Stimulated activated CD8-positive, alpha-beta memory T cell treated with anti-CD3 and anti-CD28 coated beads, Interleukin-4, amount 100 ng/mL, for 24 hours (primary cell): ENCODE results near the gene MAIP1.
A peak's percentile ranks its signal among the peaks of the same experiment; 100 is the strongest.
"Not testable (repeated sequence)": the region's sequence is repeated elsewhere in the genome, so short reads cannot be mapped to it uniquely, and the experiment has no call there.

ENCODE experiments used
- DNase-seq: peaks from one replicate; pipeline ENCODE4 v3.0.0-alpha.2; 2020; ENCODE audit warnings: low read depth

MAIP1 gene, protein sequence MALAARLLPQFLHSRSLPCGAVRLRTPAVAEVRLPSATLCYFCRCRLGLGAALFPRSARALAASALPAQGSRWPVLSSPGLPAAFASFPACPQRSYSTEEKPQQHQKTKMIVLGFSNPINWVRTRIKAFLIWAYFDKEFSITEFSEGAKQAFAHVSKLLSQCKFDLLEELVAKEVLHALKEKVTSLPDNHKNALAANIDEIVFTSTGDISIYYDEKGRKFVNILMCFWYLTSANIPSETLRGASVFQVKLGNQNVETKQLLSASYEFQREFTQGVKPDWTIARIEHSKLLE

GRCh38 chr2:199955339-199956061 is at the start of gene MAIP1, which contains the start of gene TYW5:
TSS of gene MAIP1 (plus strand) at chr2:199955582. CDS start at chr2:199955799, 217 bp downstream.
TSS of gene TYW5 (minus strand) at chr2:199955491. CDS start at chr2:199955470, 21 bp downstream.
- DNase-seq, result peak; percentile 62

DNA sequence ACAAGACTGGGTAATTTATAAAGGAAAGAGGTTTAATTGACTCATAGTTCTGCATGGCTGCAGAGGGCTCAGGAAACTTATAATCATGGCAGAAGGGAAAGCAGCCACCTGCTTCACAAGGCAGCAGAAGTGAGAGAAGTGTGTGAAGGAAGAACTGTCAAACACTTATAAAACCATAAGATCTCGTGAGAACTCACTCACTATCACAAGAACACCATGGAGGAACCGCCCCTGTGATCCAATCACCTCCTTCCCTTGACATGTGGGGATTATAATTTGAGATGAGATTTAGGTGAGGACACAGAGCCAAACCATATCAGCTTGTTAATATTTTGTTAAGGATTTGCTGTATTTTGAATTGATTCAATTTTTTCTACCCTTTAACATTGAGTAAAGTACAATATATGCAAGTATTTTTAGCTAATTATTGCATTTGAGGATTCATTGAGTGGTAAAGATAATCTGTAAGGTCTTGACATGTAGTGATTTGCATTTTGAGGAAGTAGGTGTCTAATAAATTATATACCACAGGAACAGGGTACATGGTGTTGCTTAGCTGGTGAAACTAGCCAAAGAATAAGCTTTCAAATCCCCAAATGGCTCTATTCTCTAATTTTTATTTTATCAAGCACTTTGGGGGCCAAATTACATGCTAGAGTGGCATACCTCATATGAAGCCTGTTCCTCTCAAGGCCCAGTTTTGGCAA is 48.2 kb upstream of the MAIP1 start:
- DNase-seq, result no peak

DNA sequence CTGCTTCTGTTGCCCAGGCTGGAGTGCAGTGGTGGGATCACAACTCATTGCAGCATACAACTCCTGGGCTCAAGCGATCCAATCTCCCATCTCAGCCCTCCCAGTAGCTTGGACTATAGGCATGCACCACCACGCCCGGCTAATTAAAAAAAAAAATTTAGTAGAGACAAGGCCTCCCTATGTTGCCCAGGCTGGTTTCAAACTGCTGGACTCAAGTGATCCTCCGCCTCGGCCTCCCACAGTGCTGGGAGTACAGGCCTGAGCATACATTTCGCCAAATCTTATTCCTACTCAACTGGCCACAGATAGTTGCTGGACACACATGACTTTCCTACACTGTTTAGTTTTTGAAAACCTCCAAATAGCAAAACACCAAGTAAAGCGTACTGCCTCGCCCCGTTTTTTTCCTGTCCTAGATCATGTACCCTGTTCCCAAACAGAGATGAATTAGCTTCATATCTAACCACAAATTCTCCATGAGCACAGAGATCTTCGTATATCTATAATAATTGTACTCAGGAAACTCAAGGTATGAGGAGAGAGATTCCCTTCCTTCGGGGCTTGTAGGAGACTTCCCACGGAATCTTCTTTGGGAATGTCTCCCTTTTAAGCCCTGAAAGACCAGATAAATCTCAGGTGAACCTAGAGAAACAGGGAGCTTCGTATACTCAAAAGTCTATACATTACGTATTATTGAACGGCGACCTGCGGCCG is 44.9 kb upstream of the MAIP1 start:
- no peak for DNase-seq

GRCh38 chr2:199911052-199911876 is 44.1 kb upstream of the MAIP1 start, which contains the start of gene C2orf69:
TSS of gene C2orf69 (plus strand) at chr2:199911293. CDS start at chr2:199911439, 146 bp downstream.
- peak; percentile 88 for DNase-seq

DNA sequence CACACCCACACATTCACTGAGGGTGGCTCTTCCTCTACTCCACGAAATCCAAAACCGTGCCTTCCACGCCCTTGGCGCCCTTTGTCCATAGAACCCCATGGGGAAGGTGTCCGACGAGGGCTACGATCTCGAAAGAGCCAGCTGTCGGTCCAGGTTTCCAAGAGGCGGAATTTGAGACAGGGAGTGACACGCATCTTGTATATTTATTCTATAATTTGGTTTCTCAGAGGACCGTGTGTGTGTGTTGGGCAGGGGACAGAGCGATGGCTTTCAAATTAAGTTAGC is 43.6 kb upstream of the MAIP1 start:
- DNase-seq, result no peak

DNA sequence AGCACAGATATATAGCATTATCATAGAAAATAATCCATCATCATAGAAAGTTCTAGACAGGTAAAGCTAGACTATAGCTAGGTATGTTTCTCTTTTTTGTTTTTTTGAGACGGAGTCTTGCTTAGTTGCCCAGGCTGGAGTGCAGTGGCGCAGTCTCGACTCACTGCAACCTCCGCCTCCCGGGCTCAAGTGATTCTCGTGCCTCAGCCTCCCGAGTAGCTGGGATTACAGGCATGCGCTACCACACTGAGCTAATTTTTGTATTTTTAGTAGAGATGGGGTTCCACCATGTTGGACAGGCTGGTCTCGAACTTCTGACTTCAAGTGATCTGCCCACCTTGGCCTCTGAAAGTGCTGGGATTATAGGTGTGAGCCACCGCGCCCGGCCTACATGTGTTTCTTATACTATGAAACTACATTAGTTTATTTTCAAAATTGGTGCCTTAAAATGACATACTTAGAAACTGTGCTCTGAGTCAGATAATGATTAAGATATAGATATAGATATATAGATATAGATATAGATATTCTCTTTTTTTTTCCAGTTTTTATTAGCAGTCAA is 42.7 kb upstream of the MAIP1 start:
- not testable (repeated sequence) for DNase-seq

GRCh38 chr2:199914372-199914958 is 40.9 kb upstream of the MAIP1 start:
- no peak for DNase-seq

DNA sequence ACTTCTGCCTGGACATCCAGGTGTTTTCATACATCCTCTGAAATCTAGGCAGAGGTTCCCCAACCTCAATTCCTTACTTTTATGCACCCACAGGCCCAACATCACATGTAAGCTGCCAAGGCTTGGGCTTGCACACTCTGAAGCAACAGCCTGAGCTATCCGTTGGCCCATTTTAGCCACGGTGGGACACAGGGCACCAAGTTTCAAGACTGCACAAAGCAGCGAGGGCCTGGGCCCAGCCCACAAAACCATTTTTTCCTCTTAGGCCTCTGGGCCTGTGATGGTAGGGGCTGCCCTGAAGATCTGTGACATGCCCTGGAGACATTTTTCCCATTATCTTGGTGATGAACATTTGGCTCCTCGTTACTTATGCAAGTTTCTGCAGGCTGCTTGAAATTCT is 38.4 kb upstream of the MAIP1 start:
- DNase-seq, result no peak

- DNase-seq, result no peak
Measured at GRCh38 chr2:199922856-199923255, 32.5 kb upstream of the MAIP1 start.

- DNase-seq, result no peak
Measured at GRCh38 chr2:199923924-199924323, 31.5 kb upstream of the MAIP1 start.

DNA sequence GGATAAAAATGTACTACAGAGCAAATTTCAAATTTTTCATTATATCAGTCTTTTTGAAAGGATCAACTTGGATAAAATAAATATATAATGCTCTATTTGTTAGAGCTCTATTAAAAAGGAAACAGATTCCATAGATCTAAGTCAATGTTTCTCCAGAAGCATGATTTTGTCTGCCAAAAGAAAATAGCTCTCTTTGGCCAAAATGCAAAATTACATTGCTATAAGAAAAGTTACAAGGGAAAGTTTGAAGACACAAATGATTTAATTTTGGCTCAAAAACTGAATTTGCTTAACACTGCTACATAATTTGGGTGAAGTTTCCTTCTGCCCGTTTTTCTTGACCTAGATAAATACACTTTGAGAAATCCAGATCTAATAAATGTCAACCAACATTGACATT is 28.6 kb upstream of the MAIP1 start:
- DNase-seq, result no peak

GRCh38 chr2:199928226-199928625 is 27.2 kb upstream of the MAIP1 start:
- no peak for DNase-seq

DNA sequence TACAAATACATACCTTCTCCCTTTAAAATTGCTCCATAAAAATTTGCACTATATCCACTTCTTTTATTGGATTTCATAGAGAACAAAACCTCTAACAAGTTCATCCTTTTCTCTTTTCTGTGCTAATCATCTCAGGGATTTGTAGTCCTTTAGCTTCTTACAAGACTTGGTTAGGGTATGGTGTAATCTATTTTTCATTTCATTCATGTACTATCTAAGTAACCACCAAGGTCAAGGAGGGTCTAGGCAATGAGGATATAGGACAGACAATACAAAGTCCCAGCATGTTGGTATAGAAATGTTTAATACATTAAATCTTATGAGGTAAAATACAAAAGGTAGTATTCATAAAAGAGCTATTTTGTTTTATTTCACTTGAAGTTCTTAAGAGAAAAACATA is 26.8 kb upstream of the MAIP1 start:
- DNase-seq, result no peak

GRCh38 chr2:199929262-199929661 is 26.1 kb upstream of the MAIP1 start:
- DNase-seq, result no peak

- DNase-seq, result no peak
Measured at GRCh38 chr2:199932312-199932855, 23.0 kb upstream of the MAIP1 start.

GRCh38 chr2:199933466-199933865 is 21.9 kb upstream of the MAIP1 start:
- DNase-seq, result no peak

GRCh38 chr2:199936554-199936953 is 18.8 kb upstream of the MAIP1 start:
- DNase-seq, result no peak

DNA sequence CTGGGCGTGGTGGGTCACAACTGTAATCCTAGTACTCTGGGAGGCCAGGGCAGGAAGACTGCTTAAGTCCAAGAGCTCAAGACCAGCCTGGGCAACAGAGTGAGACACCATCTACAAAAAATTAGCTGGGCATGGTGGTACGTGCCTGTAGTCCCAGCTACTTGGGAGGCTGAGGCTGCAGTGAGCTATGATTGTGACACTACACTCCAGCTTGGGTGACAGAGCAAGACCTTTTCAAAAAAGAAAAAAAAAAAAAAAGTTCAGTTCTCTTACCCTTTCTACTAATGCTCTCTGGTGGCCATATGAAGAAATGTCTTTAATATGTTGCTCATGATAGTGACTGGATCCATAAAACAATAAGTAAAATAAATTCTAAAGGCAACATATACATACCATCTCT is 15.0 kb upstream of the MAIP1 start:
- no peak for DNase-seq

DNA sequence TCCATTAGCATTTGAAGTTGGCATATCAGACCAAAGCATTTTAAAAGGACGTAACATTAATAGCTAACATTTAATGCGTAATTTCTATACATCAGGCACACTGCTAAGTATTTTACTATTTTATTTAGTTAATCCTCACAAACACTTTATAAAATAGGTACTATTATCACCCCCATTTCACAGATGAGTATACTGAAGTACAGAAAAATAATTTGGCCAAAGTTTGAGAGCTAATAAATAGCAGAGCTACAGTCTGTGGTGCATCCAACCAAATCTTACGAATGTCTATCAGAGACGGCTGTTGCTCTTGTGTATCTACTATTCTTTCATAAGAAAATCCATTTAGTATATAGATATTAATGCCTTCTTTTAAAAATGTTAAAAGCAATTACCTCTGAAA is 12.0 kb upstream of the MAIP1 start:
- DNase-seq, result no peak

DNA sequence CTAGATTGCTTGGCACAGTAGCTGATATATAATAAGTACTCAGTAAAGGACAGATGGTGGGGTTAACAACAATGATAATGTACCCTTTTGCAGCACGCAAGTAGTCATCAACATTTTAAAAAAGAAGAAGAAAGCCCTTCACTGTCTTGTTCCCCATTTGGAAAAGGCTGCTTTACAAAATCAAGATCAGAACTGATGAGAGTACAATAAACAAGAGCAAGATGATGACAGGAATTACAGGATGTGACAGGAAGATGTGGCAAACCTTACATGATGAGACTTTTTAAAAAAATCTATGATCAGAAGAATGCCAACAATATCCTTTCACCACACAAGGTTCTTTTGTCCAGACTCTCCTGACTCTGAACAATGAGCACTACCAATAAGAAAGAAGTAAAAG is 9.2 kb upstream of the MAIP1 start:
- DNase-seq, result no peak

DNA sequence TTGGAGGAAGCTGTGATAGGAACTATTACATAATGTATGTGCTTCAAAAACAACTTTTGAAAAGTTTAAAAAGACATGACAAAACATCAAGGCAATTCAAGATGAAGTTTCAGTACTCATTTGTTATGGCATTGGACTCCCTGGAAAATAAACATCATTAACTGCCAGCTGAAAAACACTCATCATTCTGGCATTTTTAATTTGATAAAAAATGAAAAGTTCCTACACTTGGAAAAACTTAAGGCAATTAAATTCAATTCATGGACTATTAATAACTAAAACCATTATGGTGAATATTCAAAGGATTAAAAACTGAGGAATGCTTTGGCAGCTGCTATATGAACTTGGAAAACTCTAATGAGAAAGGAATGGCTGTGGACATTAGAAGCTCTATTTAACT is 8.5 kb upstream of the MAIP1 start:
- no peak for DNase-seq
